A673 (cell line): ENCODE results near the gene ZNF254.

Source experiments
- EZH2 ChIP-seq: fragments of 200-600 bp; sonication (generic); IDR thresholded peaks from 2 replicates; pipeline ENCODE4 v1.6.1; 2017; ENCODE audit warnings: borderline replicate concordance, low read depth, mild to moderate bottlenecking, mixed read lengths, antibody characterized with exemption, low read length; ENCODE audit not compliant: poor library complexity, severe bottlenecking
- TF ChIP-seq, protein P1 (sequence below): fragments of 300-800, 200-600 bp; sonication (generic); conservative IDR thresholded peaks from 2 replicates; pipeline ENCODE4 v1.5.1; 2017; ENCODE audit warnings: low read depth, mild to moderate bottlenecking, antibody characterized with exemption, low read length, moderate library complexity, mixed read lengths

DNA sequence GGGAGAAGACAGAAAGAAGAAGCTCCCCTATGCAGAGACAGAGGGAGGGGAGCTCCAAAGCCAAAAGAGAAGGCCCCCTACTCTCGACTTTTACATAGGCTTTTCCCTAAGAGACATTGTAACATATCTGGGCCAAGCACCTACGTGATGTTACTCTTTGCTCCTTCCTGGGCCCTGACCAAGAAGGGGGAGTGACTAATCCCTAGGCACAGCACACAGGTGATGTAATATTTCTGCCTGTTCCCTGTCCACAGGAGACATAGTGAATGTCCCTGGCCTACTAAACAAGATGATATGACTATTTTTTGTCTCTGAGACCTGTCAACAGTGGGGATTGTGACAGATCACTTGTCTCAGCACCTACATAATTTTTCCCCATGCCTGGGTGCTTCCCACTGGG lies 15.9 kb upstream of the ZNF254 start:
- TF ChIP-seq, protein P1, sequence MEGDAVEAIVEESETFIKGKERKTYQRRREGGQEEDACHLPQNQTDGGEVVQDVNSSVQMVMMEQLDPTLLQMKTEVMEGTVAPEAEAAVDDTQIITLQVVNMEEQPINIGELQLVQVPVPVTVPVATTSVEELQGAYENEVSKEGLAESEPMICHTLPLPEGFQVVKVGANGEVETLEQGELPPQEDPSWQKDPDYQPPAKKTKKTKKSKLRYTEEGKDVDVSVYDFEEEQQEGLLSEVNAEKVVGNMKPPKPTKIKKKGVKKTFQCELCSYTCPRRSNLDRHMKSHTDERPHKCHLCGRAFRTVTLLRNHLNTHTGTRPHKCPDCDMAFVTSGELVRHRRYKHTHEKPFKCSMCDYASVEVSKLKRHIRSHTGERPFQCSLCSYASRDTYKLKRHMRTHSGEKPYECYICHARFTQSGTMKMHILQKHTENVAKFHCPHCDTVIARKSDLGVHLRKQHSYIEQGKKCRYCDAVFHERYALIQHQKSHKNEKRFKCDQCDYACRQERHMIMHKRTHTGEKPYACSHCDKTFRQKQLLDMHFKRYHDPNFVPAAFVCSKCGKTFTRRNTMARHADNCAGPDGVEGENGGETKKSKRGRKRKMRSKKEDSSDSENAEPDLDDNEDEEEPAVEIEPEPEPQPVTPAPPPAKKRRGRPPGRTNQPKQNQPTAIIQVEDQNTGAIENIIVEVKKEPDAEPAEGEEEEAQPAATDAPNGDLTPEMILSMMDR, result no peak
- no peak for TF ChIP-seq EZH2
